HepG2 (cell line): ENCODE data around the gene MADCAM1. TPM values are rescaled to one million over a fixed set of nuclear protein-coding genes. Genes with fewer than 3 reads are reported as not detected.

ENCODE experiments used
- ARID4A ChIP-seq: sonication (generic); formaldehyde crosslinking; IDR thresholded peaks from 2 replicates; pipeline ENCODE4 v1.5.0; 2020; ENCODE audit warnings: mild to moderate bottlenecking, missing genetic modification reagents, borderline replicate concordance
- ARID5B ChIP-seq: IDR thresholded peaks from 2 replicates; pipeline ENCODE4 v1.4.0; 2020; ENCODE audit warnings: mild to moderate bottlenecking, missing genetic modification reagents
- BHLHE40 ChIP-seq: IDR thresholded peaks from 2 replicates; pipeline ENCODE4 v1.6.1; 2011; ENCODE audit warnings: low read length, improper control_type of control experiment
- CSRNP1 ChIP-seq: sonication (generic); formaldehyde crosslinking; IDR thresholded peaks from 2 replicates; pipeline ENCODE4 v1.8.1; 2023; ENCODE audit warnings: mild to moderate bottlenecking, missing genetic modification reagents
- ETV5 ChIP-seq: IDR thresholded peaks from 2 replicates; pipeline ENCODE4 v1.6.1; 2018; ENCODE audit warnings: missing biosample characterization, missing genetic modification reagents, inconsistent platforms, borderline replicate concordance
- FLYWCH1 ChIP-seq: sonication (generic); formaldehyde crosslinking; IDR thresholded peaks from 2 replicates; pipeline ENCODE4 v1.8.1; 2023; ENCODE audit warnings: mild to moderate bottlenecking, missing genetic modification reagents
- FOXC1 ChIP-seq: sonication (generic); formaldehyde crosslinking; IDR thresholded peaks from 2 replicates; pipeline ENCODE4 v1.8.0; 2022; ENCODE audit warnings: mild to moderate bottlenecking, missing genetic modification reagents, borderline replicate concordance
- GABPB1 ChIP-seq: IDR thresholded peaks from 2 replicates; pipeline ENCODE4 v1.6.1; 2016; ENCODE audit warnings: mild to moderate bottlenecking, missing genetic modification reagents, moderate library complexity, missing compliant biosample characterization
- MLLT10 ChIP-seq: sonication (generic); formaldehyde crosslinking; IDR thresholded peaks from 2 replicates; pipeline ENCODE4 v1.4.0; 2020; ENCODE audit warnings: missing genetic modification reagents
- PHF8 ChIP-seq: sonication (generic); formaldehyde crosslinking; IDR thresholded peaks from 2 replicates; pipeline ENCODE4 v1.5.0; 2020; ENCODE audit warnings: missing genetic modification reagents
- SAFB2 ChIP-seq: sonication (generic); formaldehyde crosslinking; IDR thresholded peaks from 2 replicates; pipeline ENCODE4 v1.5.1; 2020; ENCODE audit warnings: missing genetic modification reagents, low read depth, mild to moderate bottlenecking, borderline replicate concordance
- ZBTB33 ChIP-seq: sonication (generic); formaldehyde crosslinking; IDR thresholded peaks from 2 replicates; pipeline ENCODE4 v1.4.0; 2020; ENCODE audit warnings: missing genetic modification reagents
- ZBTB7B ChIP-seq: sonication (generic); formaldehyde crosslinking; IDR thresholded peaks from 2 replicates; pipeline ENCODE4 v1.4.0; 2020; ENCODE audit warnings: missing genetic modification reagents
- polyA plus RNA-seq, 8 experiments: library from polyadenylated mRNA; depleted of rRNA in 3 of 8; stranded (reverse) in 7 of 8; unstranded in 1 of 8; fragments of >200 nt; fragmentation: Illumina TruSeq in 4 of 8; extraction: Trizol in 4 of 8; gene quantifications; 2 replicates each; pipeline versions ENCODE4 v1.2.1 to v1.2.3, GENCODE V29; 2011 to 2016; ENCODE audit warnings: low read depth in 4 of 8, missing spikeins in 1 of 8, mixed read lengths in 1 of 8; ENCODE audit not compliant: insufficient read depth in 1 of 8
- total RNA-seq, 5 experiments: library from RNA; depleted of rRNA; stranded (reverse); fragments of >200 nt; fragmentation: Illumina TruSeq; extraction: Trizol; gene quantifications; 2 replicates each; pipeline ENCODE4 v1.2.3, GENCODE V29; 2016; ENCODE audit warnings: low read depth in 1 of 5

MADCAM1 gene
- total and polyA plus RNA-seq, 2 of the 13 experiments (the other 11 are each of a cell fraction or from before 2014, with no cell fraction given): 0.29 to 0.33 TPM

GRCh38 chr19:459724-460511 lies 36.4 kb upstream of the MADCAM1 start (continued):
- TF ChIP-seq ARID4A (CRISPR knock-in tag) (peak; percentile 85), CSRNP1 (0 out of 2 replicates have a peak, but pooled peaks have one; percentile 45), ETV5 (CRISPR knock-in tag) (0 out of 2 replicates have a peak, but pooled peaks have one; percentile 16), ZBTB7B (CRISPR knock-in tag) (peak; percentile 60; the same call in 1 of the 2 replicates), FOXC1 (CRISPR knock-in tag) (peak; percentile 66; the same call in 1 of the 2 replicates), MLLT10 (CRISPR knock-in tag) (no peak), FLYWCH1 (no peak), GABPB1 (CRISPR knock-in tag) (peak; percentile 53; the same call in 1 of the 2 replicates), PHF8 (CRISPR knock-in tag) (peak; percentile 66), ZBTB33 (CRISPR knock-in tag) (no peak), SAFB2 (CRISPR knock-in tag) (0 out of 2 replicates have a peak, but pooled peaks have one; percentile 47), BHLHE40 (peak; percentile 50; the same call in 1 of the 2 replicates), ARID5B (CRISPR knock-in tag) (0 out of 2 replicates have a peak, but pooled peaks have one; percentile 31)
